ENCODE data around the gene NCAM1.
"Not testable (repeated sequence)": the region's sequence is repeated elsewhere in the genome, so short reads cannot be mapped to it uniquely, and the experiment has no call there.

The NCAM1 gene

DNA sequence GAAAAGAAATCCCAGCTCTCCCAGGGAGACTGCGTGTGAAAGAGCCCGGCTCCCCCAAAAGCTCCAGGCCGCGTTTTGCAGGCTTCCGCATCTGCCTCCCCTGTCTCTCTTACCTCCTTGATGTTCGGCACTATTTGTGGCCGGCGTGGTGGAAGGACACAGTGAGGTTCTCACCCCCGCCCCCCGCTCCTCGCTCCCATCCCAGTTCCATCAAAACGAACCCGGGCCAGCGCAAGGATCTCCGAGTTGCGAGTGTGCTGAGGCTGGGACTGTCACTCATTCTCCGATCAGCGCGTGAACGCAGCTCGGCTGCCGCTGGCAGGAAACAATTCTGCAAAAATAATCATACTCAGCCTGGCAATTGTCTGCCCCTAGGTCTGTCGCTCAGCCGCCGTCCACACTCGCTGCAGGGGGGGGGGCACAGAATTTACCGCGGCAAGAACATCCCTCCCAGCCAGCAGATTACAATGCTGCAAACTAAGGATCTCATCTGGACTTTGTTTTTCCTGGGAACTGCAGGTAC, at the start of gene NCAM1:
TSS of gene NCAM1 (plus strand) at position 275 of the 523 bp plus-strand sequence.
- DNase-seq: peak; percentile 97

DNA sequence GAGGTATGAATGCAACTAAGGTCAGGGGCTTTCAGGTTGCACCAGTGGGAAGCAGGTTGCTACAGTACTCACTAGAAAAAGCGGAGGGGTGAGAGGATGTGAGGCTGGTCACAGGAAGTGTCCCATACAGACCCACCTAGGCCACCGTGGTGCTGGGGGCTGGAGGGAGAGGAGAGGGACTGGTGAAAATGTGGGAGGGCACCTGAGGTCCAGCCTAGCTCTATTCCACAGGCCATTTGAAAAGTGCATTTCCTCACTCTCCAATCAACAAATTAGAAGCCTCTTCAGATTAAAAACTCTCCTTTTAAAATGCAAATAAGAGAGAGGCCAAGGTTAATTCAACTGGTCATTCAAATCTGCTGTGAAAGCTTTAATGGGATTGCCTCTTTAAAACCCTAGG, 38.6 kb upstream of the NCAM1 start:
- peak; percentile 52 for DNase-seq

DNA sequence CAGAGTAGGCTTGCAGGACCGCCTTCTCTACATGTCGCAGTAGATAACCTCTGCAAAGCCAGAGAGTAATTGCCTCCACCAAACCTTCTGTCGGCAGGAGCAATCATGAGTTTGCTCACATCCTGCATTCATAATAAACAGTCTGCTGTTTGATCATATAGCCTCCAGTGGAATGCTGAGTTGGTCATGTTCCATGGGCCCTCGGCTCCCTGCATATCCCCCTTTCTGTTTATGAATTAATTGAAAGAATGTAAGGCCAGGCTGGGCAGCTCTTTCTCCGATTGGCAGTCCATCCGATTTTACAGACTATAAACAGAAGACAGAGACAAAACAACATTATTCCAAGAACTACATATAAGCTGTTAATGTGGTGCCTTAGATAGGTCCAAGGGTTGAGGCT, 36.4 kb upstream of the NCAM1 start:
- not testable (repeated sequence) for DNase-seq

DNA sequence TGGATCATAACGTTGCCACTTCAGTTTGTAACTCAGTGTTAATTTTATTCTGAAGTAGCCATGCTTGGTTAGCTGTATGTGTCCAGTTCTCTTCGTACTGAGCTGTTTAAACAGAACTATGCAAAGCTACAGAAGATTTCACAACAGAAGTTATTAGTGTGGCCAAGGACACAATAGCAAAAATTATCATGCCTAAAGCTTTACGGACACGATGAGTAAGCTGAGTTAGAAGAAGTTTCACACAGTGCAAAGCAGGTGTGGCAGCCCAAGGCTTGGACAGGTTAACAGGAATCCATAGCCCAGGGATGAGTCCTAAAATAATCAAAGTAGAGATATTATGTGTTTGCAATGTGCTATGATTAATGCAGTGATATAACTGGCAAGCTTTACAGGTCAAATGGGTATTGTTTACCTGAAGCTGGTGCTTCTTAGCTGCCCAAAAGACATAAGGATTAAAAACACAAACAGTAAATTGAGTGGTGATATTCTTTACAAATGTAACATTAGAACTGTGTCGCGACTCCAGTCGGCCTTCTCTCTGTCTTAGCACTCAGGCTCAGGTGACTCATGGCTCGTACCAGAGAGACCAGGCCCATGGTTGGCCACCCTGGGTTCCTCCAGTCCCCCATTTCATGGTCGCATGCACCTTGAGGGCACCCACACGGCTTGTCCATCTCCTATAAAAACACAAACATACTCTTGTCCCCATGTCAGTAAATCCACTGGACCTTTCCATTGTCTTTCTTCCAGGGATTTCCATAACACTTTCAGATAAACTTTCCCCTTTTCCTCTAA, 35.5 kb upstream of the NCAM1 start:
- no peak for DNase-seq

DNA sequence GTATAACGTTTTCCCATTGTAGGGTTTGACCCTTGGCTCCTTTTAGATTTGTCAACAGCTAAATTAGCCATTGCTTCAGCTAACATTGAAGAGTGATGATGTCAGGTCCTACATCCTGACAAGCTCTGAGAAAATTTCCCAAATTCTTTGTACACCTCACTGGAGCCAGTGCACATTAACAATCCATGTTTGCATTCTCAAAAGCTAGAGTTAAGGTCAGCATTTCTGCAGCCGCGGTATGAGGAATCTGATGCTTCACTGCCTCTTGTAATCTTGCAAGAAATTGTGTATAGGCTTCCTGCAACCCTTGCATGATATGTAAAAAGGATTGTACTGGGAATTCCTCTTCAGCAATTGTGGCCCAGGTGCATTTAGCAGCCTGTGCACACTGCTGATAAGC, 33.1 kb upstream of the NCAM1 start:
- DNase-seq: no peak

DNA sequence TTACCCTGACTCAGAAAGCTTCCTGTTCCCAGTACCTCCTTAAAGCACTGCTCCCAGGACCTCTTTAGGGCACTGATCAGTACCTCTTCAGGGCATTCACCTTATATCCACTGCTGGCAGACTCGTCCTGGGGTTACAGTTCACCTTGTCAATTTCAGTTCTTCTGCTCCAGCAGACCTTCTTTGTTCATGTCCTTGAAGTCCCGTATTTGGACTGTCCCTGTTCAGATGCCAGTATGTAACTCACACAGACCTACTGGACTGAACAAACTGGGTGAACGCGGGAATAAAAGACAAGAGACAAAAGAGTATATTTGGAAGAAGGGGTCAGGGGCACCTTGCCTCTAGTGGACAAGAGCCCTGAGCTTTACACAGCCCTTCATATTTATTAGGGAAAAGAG, 31.8 kb upstream of the NCAM1 start:
- DNase-seq: no peak

DNA sequence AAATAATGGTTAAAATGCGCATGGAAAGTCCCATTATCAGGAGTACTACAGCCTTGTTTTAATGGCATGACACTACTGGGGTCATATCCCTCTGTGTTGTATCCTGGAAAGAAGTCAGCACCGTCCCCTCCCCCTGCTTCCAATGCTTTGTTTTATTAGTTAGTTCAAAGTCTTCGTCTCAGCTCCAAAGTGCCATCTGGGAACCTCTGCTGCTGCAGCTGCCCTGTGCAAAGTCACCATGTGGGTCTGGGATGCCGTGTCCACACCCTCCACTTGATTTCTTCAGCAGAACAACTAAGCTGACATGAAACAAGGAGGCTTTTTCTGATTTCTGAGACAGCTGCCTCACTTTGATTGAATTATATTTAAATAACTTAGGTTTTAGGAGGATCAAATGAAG, 29.5 kb upstream of the NCAM1 start:
- DNase-seq: peak; percentile 10

DNA sequence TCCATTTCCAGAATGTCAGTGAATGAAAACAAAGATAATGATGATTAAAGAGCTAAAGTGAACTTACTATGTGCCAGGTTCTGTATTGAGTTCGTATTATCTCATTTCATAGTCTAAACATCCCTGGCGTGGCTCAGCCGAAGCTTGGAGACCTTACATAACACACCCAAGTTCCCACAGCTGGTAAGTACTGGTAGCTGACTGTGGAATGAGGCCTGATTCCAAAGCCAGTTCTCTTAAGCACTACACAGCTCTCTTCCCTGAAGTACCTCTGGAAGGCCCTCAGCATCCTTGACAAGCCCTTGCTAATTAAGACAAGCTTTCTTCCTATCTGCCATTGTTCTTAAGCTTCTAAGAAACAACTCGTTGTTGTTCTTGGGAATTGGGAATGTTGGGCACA, 28.6 kb upstream of the NCAM1 start:
- DNase-seq: peak; percentile 3

DNA sequence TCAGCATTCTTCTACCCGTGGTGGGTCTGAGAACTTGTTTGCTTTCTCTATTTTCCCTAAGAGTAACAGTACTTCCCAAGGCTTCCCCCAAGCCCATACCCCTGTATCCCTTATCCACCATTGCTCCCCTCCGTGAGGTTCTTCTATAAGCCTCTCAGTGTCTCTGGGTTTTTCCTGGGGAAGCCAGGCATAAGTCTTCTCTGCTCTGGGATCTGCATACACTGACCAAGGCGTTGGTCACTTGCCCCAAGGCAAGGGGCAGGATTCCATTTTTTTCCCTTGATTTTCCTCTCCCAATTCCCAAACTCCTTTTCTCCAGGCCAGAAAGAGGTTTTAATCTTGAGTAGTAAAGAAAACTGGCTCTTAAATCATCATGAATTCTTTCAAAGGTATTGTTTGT, 27.2 kb upstream of the NCAM1 start:
- DNase-seq: no peak

DNA sequence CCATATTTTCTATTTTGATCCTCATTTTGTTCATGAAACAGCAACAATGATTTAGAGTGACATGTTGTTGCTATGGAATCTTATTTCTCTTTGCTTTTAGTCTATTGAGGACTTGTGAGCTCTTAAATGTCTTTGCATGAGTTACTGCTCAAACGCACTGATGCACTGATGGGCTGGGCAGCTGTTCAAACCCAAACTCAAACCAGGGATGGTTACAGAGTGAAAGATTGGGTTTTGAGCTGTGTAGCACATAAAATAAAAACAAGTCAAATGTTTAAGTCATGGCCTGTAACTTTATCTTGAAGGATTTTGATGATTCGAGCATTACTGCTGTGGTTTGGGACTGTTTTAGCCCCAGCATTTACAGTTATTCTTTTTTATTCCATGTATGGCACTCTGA, 20.1 kb upstream of the NCAM1 start:
- no peak for DNase-seq

DNA sequence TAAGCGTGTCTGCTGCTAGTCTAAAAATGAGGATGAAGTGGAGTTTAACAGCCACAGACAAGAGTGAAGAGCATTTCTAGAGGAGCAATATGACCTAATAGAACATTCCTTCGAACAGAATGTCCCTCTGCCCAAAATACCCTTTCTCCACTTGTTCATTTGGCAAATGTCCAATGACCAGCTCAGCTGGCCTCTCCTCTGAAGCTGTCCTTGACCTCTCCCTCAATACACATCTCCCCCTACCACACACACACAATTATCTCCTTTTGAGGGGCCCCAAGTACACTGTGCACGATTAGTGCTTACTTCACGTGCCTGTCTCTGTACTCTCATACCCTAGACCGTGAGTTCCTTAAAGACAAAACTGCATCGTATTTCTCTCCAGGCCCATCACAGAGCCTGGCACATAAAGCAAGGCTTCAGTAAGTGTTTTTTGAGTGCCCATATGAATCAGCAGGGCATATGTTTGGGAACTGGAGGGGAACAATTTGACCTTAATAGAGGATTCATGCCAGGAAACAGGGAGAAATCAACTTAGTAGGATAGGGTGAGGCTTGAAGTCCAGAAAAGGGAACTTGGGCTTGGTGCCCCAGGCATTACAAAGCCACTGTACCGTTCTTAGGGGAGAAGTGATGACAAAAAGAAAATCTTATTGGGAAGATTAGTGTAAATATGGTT, 18.1 kb upstream of the NCAM1 start:
- no peak for DNase-seq

DNA sequence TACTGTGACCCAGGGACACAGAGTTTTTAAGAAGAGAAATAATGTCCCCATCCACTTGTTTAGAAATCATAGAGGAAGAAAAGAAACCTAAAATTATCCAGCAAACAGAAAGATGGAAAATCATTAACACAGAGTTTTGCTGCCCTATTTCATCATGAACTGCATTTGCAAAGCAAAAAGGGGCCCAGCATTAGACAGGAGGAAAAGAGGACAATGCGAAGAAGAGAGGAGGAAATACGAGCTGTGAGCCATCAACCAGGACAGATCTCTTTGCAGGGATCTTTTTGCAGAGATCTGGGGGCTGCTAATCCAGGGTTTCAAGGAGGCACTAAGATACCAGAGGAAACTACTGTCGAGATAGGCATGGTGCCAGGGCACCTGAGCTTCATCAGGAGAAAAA, 14.4 kb upstream of the NCAM1 start:
- DNase-seq: no peak

DNA sequence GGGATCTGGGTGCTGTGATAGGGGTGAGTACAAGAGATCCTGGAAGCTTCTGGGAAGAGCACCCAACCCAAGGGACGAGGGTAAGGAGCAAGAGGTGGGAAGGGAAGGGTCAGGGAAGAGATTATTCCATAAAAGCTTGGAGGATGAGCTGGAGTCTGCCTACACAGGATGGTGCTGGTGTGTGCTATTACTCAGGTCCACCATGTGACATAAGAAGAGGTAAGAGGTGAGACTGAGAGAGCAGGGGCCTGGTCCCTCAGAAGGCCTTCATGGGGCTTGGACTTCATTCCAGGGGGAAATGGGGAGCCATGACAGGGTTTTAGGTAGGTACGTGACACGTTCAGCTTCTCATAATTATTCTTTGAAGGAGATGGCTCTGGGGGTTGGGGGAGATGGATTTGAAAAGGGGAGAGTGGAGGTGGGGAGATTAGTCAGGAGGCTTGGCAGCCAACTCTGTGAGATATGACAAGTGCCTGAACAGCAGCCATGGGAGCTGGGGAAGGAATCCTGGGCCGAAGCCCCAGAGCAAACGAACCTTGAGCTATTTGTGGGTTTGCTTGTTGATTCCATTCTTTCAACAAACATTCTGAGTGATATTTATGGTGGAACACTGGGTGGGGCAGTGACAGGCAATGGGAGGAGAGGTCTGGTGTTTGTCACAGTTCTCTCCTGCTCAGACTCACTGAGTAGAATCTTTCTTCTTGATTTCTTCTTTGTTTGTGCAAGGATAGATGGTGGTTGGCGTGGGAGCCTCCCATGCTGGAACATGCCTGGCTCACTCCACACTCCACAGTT, 11.2 kb upstream of the NCAM1 start:
- no peak for DNase-seq

DNA sequence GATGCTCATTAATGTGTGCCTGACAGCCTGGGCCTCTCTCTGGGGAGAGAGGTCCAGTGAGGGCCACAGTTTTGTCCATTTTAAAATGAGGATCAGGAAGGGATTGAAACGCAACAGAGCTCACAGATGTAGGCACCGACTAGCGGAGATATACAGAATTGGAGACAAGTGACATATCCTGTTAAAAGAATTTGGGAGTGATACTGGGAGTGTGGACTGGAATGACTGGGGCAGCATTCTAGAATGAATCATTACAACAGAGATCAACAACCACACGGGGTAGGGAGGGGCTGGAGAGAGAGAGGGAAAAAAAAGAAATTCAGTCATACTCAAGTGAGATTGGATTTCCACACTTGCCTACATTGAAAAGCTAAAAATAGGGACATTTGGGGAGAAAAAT, 2.5 kb upstream of the NCAM1 start:
- DNase-seq: peak; percentile 51

DNA sequence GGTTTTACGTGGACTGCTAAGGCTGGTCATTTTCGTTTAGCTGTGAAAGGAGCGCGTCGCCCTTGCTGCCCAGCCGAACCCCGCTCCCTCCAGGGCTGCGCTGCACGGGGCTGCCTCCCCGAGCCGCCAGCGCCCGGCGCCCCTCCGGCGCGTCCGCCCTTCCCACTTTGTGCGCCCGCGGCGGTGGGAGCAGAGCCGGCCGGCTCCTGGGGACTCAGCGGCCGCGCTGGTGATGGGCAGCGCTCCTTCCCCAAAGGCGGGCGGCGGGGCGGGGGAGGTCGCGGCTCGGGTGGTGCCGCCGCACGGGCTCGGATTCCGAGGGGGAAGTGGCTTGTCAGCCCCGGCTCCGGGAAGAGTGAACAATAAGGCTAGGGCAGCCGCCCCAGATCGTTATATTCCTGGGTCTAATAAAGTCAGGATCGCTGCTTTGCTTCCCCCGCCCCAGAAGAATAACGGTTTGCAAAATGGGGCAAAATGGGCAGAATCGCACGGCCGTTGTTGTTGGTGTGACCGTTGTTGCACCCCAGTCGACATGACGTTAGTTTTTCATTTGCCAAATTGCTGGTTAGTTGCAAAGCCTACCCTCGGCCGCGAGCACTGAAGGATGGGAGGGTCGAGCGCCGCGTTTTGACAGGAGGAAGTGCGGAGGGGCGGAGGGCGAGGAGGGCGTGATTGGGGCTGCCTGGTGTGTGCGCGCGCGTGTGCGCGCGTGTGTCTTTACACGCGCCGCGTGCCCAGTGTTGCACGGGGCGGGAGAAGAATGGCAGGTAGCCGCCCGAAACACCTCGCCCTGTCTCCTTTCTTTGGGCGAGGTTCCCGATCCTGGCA, 745 bp downstream of the NCAM1 start:
- DNase-seq: peak; percentile 73

DNA sequence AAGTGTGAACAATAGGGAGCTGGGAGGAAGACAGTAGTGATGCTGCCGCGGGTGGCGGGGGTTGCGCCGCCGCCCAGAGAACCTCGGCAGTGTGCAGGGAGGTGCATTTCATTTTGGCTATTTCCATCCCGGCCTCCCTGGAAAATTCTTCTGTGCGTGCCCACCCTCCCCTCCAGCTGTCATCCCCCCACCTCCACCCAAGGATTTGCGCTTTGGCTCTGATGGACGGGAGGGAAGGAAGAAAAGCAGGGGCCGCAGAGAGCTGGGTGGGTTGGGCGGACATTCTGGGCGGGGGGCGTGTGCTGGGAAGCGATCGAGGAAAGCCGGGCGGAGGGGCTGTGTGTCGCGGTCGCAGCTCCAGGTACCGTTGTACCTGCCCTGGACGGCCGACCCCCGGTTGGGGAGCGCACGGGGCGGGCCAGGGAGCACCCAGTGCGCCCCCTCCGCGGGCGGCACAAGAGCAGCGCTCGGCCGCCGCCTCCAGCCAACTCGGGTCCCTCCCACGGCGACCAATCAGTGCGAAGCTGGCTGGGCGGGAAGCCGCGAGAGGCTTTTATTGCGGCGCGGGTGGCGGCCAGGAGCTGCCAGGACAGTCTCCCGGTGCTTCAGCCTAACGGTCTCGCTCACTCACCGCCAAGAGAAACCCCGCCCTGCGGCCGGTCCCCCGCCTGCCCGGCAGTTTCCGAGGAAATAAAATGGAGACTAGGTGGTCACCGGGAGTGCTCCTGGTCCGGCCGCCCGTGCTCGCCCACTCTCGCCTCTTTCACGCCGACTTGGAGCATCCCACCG, 1.6 kb downstream of the NCAM1 start:
- peak; percentile 89 for DNase-seq

DNA sequence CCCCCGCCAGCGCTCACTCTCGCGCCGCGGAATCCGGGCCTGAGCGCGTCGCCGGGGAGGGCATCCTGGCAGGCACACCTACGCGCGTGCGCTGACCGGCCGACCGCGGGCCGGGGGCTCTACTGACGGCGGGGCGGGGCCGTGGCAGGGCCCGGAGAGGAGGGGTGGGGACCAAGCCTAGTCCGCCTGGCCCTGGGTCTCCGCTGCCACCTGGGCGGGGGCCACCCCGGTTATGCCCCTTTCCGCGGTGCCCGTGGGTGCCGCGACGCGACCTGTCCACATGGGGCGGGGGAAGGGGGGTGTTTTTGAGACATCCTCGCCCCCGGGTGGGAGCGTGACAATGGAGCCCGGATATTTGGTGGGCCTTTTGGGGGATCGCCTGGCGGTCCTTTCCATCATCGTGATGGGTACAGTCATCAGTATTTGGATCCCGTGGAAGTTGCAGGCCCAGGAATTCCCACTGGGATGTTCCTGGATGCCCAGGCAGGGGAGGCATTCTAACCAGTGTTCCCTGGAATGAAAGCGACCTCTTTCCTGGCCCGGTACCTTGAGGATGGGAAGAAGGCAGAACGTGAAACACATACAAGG, 2.2 kb downstream of the NCAM1 start:
- peak; percentile 83 for DNase-seq

DNA sequence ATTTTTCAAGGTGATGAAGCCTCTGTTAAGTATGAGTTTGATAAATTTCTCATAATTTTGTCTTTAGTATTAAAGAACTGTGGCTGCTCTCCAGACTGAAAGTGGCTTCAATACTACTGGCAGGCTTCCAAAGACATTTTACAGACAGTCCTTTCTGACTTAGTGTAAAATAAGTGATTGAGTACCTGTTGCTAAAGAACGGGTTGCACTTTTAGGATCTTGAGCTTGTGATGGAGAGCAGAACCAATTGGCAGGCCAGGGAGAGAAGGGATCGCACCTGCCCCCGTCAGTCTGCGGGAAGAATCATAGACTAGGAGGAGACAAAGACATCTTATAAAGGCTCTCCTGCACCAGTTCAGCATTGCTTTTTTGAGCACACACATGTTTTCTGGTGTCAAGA, 4.4 kb downstream of the NCAM1 start:
- peak; percentile 35 for DNase-seq

DNA sequence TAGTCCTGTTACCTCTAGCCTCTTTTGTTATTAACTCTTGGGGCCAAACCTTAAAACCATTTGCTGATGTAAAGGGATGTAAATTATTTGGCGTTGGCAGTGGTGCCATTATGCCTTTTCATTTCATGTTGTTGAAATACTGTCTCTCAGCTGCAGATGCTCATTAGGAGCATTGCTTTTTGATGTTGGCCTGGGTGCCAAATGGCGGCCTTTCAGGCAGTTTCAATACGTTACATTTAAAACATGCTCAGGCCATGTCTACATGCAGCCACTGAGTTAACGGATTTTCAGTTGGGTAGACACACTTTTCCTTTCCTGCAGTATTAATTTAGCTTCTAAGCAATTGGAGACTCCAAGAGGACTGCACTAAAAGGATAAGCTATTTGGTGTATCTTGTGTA, 5.3 kb downstream of the NCAM1 start:
- DNase-seq: no peak

DNA sequence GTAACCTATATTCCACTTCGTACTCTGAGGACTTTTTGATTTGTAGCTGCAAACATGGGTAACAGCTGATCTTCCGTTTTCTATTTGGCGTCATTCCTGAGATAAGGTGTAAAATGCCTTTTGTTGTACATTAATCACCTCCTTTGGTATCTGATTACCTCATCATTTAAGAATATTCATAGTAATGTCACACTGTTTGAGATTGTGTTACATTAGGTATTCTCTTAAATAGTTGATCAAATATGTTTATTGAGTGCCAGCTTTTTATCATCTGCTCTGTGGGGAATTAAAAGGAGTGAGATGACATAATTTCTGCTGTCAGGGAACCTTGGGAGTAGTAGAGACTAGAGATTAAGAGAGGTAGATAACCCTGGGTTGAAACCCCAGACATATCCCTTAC, 5.9 kb downstream of the NCAM1 start:
- peak; percentile 46 for DNase-seq

DNA sequence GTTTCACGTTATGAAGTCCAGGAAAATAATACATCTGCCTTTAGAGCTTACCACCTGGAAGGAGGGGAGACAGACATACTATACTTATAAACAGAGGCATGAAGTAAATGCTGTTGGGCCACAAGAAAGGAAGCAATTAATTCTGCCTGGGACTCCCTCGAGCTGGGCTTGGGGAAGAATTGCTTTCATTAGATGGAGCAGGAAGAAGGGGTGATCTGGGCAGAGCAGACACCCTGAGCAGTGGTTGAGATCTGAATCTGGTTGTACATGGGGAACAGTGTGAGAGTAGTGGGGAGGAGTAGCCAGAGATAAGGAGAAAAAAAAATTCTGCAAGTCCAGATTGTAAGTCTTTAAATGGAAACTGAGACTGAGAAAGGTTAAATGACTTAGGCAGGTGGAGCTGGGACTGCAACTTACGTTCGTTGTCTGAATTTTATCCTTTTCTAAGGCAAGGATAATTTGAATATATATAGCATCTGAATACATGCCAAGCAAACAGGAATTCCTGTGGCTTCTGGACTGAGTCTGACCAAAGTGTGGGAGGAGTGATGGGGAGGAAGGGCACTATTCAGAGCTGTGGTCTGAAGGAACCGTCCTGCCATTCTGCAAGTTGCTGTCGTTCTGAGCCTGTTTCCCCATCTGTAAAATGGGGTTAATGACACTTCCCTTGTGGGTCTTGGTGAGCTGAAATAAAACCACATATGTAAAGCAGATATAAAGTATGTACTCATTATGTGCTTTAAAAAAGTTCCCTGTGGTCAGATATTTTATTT, 7.9 kb downstream of the NCAM1 start:
- peak; percentile 16 for DNase-seq

Measured in NCI-H82 (cell line).